ENCODE results near the gene TTC12. TPM values are rescaled to one million over a fixed set of nuclear protein-coding genes. Genes with fewer than 3 reads are reported as not detected.

TTC12 gene
- total and polyA plus RNA-seq, 2 experiments from 2014 or later: 6.7 to 7.7 TPM

DNA sequence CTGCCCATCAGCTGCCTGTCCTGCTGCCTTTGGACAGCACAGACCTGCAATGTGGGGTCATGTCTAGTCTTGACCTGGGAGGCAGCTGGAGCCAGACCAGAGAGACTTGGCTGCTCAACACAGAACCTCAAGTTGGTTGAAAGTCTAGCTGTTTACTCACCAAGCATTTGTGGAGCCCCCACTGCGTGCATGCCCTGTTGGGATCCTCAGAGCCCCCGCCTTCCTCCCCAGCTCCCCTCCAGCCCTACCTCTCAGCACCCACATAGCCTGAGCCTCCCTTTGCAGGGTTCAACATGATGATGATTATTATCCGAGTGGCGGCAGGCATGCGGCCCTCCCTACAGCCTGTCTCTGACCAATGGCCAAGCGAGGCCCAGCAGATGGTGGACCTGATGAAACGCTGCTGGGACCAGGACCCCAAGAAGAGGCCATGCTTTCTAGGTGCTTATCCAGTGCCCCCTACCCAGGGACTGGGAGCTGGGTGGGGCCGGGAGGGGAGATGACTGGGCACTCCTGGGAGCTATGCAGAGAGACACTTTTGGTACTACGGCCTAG is 81.5 kb downstream of the TTC12 start:
- no peak overlapping the region for H3K9ac ChIP-seq
- H3K4me3 ChIP-seq: no peak overlapping the region
- H3K79me2 ChIP-seq (ENCODE audit: insufficient read depth): no peaks in the 10 kb centered on the region
- WGBS, 2 experiments (ENCODE audit: low coverage in 1 of 2, low lambda C conversion rate in 2 of 2, missing lambda C conversion rate in 2 of 2): 76 to 79% methylated on average over 9 of the region's 9 CpGs
- in situ Hi-C loops (cut with MboI): no loop called here
- no peaks in the 10 kb centered on the region for H3K9me2 ChIP-seq (ENCODE audit: insufficient read depth)
- no peak overlapping the region for H3K27ac ChIP-seq
- no peaks in the 10 kb centered on the region for H3K9me3 ChIP-seq (ENCODE audit: low read depth)
- H3K36me3 ChIP-seq (ENCODE audit: low read depth): no peaks in the 10 kb centered on the region
- no peak for TF ChIP-seq EZH2 (IDR thresholded peaks at IDR 0.05; ENCODE audit: insufficient read depth, poor library complexity, severe bottlenecking)
- no peak for TF ChIP-seq EZH2phosphoT487 (IDR thresholded peaks at IDR 0.05; ENCODE audit: insufficient read depth, low read depth)
- H3F3A ChIP-seq (ENCODE audit: insufficient read depth): no peaks in the 10 kb centered on the region
- H3K27me3 ChIP-seq (replicated peaks; ENCODE audit: insufficient read depth): peaks cover 17% of the 10 kb centered on the region
- H2AFZ ChIP-seq: no peak overlapping the region
- no peak overlapping the region for H3K4me2 ChIP-seq (ENCODE audit: unreplicated experiment)
- no peaks in the 10 kb centered on the region for H3K4me1 ChIP-seq (ENCODE audit: insufficient read depth)
- no peaks in the 10 kb centered on the region for H4K20me1 ChIP-seq (ENCODE audit: insufficient read depth)
- no peak for DNase-seq

GRCh38 chr11:113396690-113397089 is 82.3 kb downstream of the TTC12 start:
- TF ChIP-seq EZH2 (IDR thresholded peaks at IDR 0.05; ENCODE audit: insufficient read depth, poor library complexity, severe bottlenecking) (no peak), EZH2phosphoT487 (IDR thresholded peaks at IDR 0.05; ENCODE audit: insufficient read depth, low read depth) (no peak)
- Histone ChIP-seq H3K9me2 (ENCODE audit: insufficient read depth) (no peaks in the 10 kb centered on the region), H3K4me3 (no peak overlapping the region), H3F3A (ENCODE audit: insufficient read depth) (no peaks in the 10 kb centered on the region), H3K4me1 (ENCODE audit: insufficient read depth) (no peaks in the 10 kb centered on the region), H4K20me1 (ENCODE audit: insufficient read depth) (no peaks in the 10 kb centered on the region), H3K9ac (no peak overlapping the region), H2AFZ (no peak overlapping the region), H3K4me2 (ENCODE audit: unreplicated experiment) (no peak overlapping the region), H3K9me3 (ENCODE audit: low read depth) (no peaks in the 10 kb centered on the region), H3K79me2 (ENCODE audit: insufficient read depth) (no peaks in the 10 kb centered on the region), H3K27ac (no peak overlapping the region), H3K27me3 (replicated peaks; ENCODE audit: insufficient read depth) (peaks cover 9% of the 10 kb centered on the region; the same call in 1 of the 2 replicates), H3K36me3 (ENCODE audit: low read depth) (no peaks in the 10 kb centered on the region)
- in situ Hi-C loops (cut with MboI): no loop called here
- DNase-seq: no peak
- 0% methylated on average over 1 of the region's 1 CpG for WGBS, 2 experiments (ENCODE audit: low coverage in 1 of 2, low lambda C conversion rate in 2 of 2, missing lambda C conversion rate in 2 of 2)

GRCh38 chr11:113397212-113397611 is 82.8 kb downstream of the TTC12 start:
- no peaks in the 10 kb centered on the region for H3K4me1 ChIP-seq (ENCODE audit: insufficient read depth)

DNA sequence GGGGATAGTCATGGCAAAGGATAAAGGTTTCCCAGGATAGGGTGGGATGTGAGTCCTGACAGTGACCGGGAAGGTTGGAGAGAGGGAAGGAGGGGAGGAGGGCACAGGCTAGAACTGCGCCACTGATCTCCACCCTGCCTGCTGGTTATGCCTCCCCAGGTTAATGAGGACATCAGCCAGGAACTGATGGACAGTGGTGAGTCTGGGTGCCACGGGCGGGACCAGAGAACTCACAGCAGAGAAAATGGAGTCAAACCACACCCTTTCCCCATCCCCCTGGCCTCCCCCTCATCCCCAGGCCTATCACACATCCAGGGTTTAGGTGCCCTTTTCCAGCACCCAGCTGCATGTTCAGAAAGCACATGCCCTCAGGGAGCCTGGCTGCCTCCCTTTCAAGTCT is 83.4 kb downstream of the TTC12 start:
- Histone ChIP-seq H3F3A (ENCODE audit: insufficient read depth) (no peaks in the 10 kb centered on the region), H3K4me1 (ENCODE audit: insufficient read depth) (no peaks in the 10 kb centered on the region), H3K79me2 (ENCODE audit: insufficient read depth) (no peaks in the 10 kb centered on the region), H4K20me1 (ENCODE audit: insufficient read depth) (no peaks in the 10 kb centered on the region), H3K9me2 (ENCODE audit: insufficient read depth) (no peaks in the 10 kb centered on the region), H3K27me3 (replicated peaks; ENCODE audit: insufficient read depth) (peaks cover 7% of the 10 kb centered on the region), H3K36me3 (ENCODE audit: low read depth) (no peaks in the 10 kb centered on the region), H3K9me3 (ENCODE audit: low read depth) (no peaks in the 10 kb centered on the region), H3K9ac (no peak overlapping the region), H2AFZ (no peak overlapping the region), H3K4me2 (ENCODE audit: unreplicated experiment) (no peak overlapping the region), H3K27ac (no peak overlapping the region), H3K4me3 (no peak overlapping the region)
- in situ Hi-C loops (cut with MboI): no loop called here
- TF ChIP-seq EZH2phosphoT487 (IDR thresholded peaks at IDR 0.05; ENCODE audit: insufficient read depth, low read depth) (no peak), EZH2 (IDR thresholded peaks at IDR 0.05; ENCODE audit: insufficient read depth, poor library complexity, severe bottlenecking) (no peak)
- 75 to 90% methylated on average over 4 of the region's 4 CpGs for WGBS, 2 experiments (ENCODE audit: low coverage in 1 of 2, low lambda C conversion rate in 2 of 2, missing lambda C conversion rate in 2 of 2)
- no peak for DNase-seq

More at GRCh38 chr11:113397212-113397611, 82.8 kb downstream of the TTC12 start:
- Histone ChIP-seq H3K4me3 (no peak overlapping the region), H3K4me2 (ENCODE audit: unreplicated experiment) (no peak overlapping the region), H3K9ac (no peak overlapping the region), H2AFZ (no peak overlapping the region), H3K36me3 (ENCODE audit: low read depth) (no peaks in the 10 kb centered on the region), H4K20me1 (ENCODE audit: insufficient read depth) (no peaks in the 10 kb centered on the region), H3K9me3 (ENCODE audit: low read depth) (no peaks in the 10 kb centered on the region), H3K79me2 (ENCODE audit: insufficient read depth) (no peaks in the 10 kb centered on the region), H3K27ac (no peak overlapping the region), H3K27me3 (replicated peaks; ENCODE audit: insufficient read depth) (peaks cover 5% of the 10 kb centered on the region; the same call in 1 of the 2 replicates), H3F3A (ENCODE audit: insufficient read depth) (no peaks in the 10 kb centered on the region), H3K9me2 (ENCODE audit: insufficient read depth) (no peaks in the 10 kb centered on the region)
- TF ChIP-seq EZH2phosphoT487 (IDR thresholded peaks at IDR 0.05; ENCODE audit: insufficient read depth, low read depth): no peak
- TF ChIP-seq EZH2 (IDR thresholded peaks at IDR 0.05; ENCODE audit: insufficient read depth, poor library complexity, severe bottlenecking): no peak
- in situ Hi-C loops (cut with MboI): no loop called here
- WGBS, 2 experiments (ENCODE audit: low coverage in 1 of 2, low lambda C conversion rate in 2 of 2, missing lambda C conversion rate in 2 of 2): 58 to 60% methylated on average over 7 of the region's 7 CpGs
- DNase-seq: no peak
